OCI-LY7 (cell line): ENCODE results near the gene SCN1A. TPM values are rescaled to one million over a fixed set of nuclear protein-coding genes. Genes with fewer than 3 reads are reported as not detected.

Experiments
- BruUV-seq: library from RNA; stranded (reverse); fragments of 400-500 nt; replicated peaks from 2 replicates; lab custom pipeline; 2021; lab: Mats Ljungman, UMichigan
- CTCF ChIA-PET: fragments of 300-600 bp; sonication (Branson Sonifier 250); formaldehyde crosslinking; loops from one replicate; lab custom pipeline; 2022; ENCODE audit warnings: antibody characterized with exemption; ENCODE audit not compliant: unreplicated experiment; lab: Charles Lee
- POLR2A ChIA-PET: fragments of 300-600 bp; sonication (Branson Sonifier 250); formaldehyde crosslinking; loops from one replicate; lab custom pipeline; 2022; ENCODE audit warnings: antibody characterized with exemption; lab: Charles Lee
- DNase-seq: peaks from one replicate; pipeline ENCODE4 v3.0.0-alpha.2; 2015; ENCODE audit warnings: low spot score
- H2AFZ ChIP-seq: fragments of 200-600 bp; sonication (generic), shearing (Covaris generic); 2 replicates; pipeline ENCODE4 v1.6.1; 2014; ENCODE audit warnings: mild to moderate bottlenecking, antibody characterized with exemption, low read length, moderate library complexity
- H3K27ac ChIP-seq: fragments of 200-600 bp; sonication (generic); 2 replicates; pipeline ENCODE4 v1.5.1; 2014; ENCODE audit warnings: mixed run types, low read depth, mild to moderate bottlenecking, moderate library complexity, low read length, inconsistent platforms; ENCODE audit not compliant: poor library complexity, severe bottlenecking
- H3K36me3 ChIP-seq: fragments of 200-600 bp; sonication (generic); 2 replicates; pipeline ENCODE4 v1.6.1; 2014; ENCODE audit warnings: mild to moderate bottlenecking, antibody characterized with exemption, low read length, moderate library complexity, mixed read lengths; ENCODE audit not compliant: insufficient read depth
- H3K4me1 ChIP-seq: fragments of 200-600 bp; sonication (generic); 2 replicates; pipeline ENCODE4 v1.5.1; 2014; ENCODE audit warnings: mild to moderate bottlenecking, low read length; ENCODE audit not compliant: insufficient read depth, poor library complexity, severe bottlenecking
- H3K4me2 ChIP-seq: fragments of 200-600 bp; sonication (generic); 2 replicates; pipeline ENCODE4 v1.6.1; 2014; ENCODE audit warnings: mild to moderate bottlenecking, low read length
- H3K4me3 ChIP-seq: fragments of 200-600 bp; sonication (generic); 2 replicates; pipeline ENCODE4 v1.5.1; 2014; ENCODE audit warnings: mild to moderate bottlenecking, low read depth, low read length; ENCODE audit not compliant: poor library complexity, severe bottlenecking
- H3K79me2 ChIP-seq: fragments of 200-600 bp; sonication (generic); 2 replicates; pipeline ENCODE4 v1.6.1; 2016; ENCODE audit warnings: low read depth, mild to moderate bottlenecking, low read length, moderate library complexity, mixed read lengths; ENCODE audit not compliant: insufficient read depth
- H3K9me2 ChIP-seq: fragments of 200-600 bp; sonication (generic); 2 replicates; pipeline ENCODE4 v1.6.1; 2016; ENCODE audit warnings: mild to moderate bottlenecking, low read length, mixed read lengths; ENCODE audit not compliant: insufficient read depth
- H3K9me3 ChIP-seq: fragments of 200-600 bp; sonication (generic); 2 replicates; pipeline ENCODE4 v1.6.1; 2014; ENCODE audit warnings: mild to moderate bottlenecking, mixed run types, low read length, mixed read lengths
- H4K20me1 ChIP-seq: fragments of 200-600 bp; sonication (generic); 2 replicates; pipeline ENCODE4 v1.6.1; 2014; ENCODE audit warnings: mild to moderate bottlenecking, antibody characterized with exemption, low read length, moderate library complexity, mixed read lengths; ENCODE audit not compliant: insufficient read depth
- EZH2phosphoT487 ChIP-seq: fragments of 200-600 bp; sonication (generic); IDR thresholded peaks from 2 replicates; pipeline ENCODE4 v1.6.1; 2018; ENCODE audit warnings: low read depth, borderline replicate concordance, mild to moderate bottlenecking, mixed run types, antibody characterized with exemption, low read length, moderate library complexity, mixed read lengths
- intact Hi-C: fragments of 100-400 bp; cut with micrococcal nuclease; formaldehyde crosslinking; loops from one replicate; pipeline ENCODE4 v1.10.0; 2022; ENCODE audit not compliant: unreplicated experiment
- total RNA-seq, 2 experiments: library from RNA; depleted of rRNA in 1 of 2; stranded (reverse); fragments of >200 nt in 1 of 2; shearing (Covaris generic) in 1 of 2; gene quantifications; 2 replicates each; pipeline ENCODE4 v1.2.3, GENCODE V29; 2014 to 2022
- TF ChIP-seq, protein P1 (sequence below): fragments of 200-600 bp; sonication (generic); conservative IDR thresholded peaks from 2 replicates; pipeline ENCODE4 v1.5.1; 2014; ENCODE audit warnings: mild to moderate bottlenecking, antibody characterized with exemption, low read length, moderate library complexity, mixed read lengths

The SCN1A gene
- total RNA-seq, 2 experiments from 2014 or later, result not detected

- Histone ChIP-seq H4K20me1 (no peaks in the 10 kb centered on the region), H3K4me3 (no peak overlapping the region), H3K27ac (no peak overlapping the region), H3K4me1 (peaks cover 23% of the 10 kb centered on the region), H3K36me3 (peaks cover 35% of the 10 kb centered on the region), H3K9me2 (no peaks in the 10 kb centered on the region), H3K79me2 (peaks cover 36% of the 10 kb centered on the region), H2AFZ (no peak overlapping the region), H3K4me2 (no peak overlapping the region), H3K9me3 (no peaks in the 10 kb centered on the region)
- ChIA-PET POLR2A (no interaction called here), CTCF (interaction anchor here (0.6 kb wide), 1 partner anchor 149 kb away, joined by 3 read pairs; no protein-coding TSS in a partner anchor)
- TF ChIP-seq, protein P1, sequence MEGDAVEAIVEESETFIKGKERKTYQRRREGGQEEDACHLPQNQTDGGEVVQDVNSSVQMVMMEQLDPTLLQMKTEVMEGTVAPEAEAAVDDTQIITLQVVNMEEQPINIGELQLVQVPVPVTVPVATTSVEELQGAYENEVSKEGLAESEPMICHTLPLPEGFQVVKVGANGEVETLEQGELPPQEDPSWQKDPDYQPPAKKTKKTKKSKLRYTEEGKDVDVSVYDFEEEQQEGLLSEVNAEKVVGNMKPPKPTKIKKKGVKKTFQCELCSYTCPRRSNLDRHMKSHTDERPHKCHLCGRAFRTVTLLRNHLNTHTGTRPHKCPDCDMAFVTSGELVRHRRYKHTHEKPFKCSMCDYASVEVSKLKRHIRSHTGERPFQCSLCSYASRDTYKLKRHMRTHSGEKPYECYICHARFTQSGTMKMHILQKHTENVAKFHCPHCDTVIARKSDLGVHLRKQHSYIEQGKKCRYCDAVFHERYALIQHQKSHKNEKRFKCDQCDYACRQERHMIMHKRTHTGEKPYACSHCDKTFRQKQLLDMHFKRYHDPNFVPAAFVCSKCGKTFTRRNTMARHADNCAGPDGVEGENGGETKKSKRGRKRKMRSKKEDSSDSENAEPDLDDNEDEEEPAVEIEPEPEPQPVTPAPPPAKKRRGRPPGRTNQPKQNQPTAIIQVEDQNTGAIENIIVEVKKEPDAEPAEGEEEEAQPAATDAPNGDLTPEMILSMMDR, result no peak
- no peak for TF ChIP-seq EZH2phosphoT487
- DNase-seq, result no peak
- BruUV-seq, result no TSS peak
- intact Hi-C loops, result loop anchor here (5.0 kb wide), 2 partner anchors 73 to 133 kb away; no protein-coding TSS in a partner anchor
These were observed 177.4 kb downstream of the SCN1A start for GRCh38 chr2:165950438-165950837.

DNA sequence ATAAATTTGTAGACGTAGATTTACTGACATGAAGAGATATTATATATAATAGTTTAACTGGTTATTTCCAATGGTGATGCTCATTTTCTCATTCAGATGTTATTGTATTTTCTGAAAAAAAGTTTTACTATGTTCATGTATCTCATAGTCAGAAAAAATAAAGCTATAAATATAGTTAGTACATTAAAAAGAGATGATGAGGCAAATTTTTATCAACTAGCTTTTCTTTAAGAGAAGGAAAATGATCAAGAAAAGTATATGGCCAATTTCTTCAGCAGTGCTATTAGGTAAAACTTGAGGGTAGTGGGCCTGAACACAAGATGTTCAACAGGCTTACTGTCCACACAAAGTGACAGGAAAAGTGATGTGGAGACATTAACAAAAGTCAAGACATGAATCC, 186.0 kb downstream of the SCN1A start:
- no TSS peak for BruUV-seq
- DNase-seq, result no peak
- peaks cover 82% of the 10 kb centered on the region for H3K36me3 ChIP-seq

DNA sequence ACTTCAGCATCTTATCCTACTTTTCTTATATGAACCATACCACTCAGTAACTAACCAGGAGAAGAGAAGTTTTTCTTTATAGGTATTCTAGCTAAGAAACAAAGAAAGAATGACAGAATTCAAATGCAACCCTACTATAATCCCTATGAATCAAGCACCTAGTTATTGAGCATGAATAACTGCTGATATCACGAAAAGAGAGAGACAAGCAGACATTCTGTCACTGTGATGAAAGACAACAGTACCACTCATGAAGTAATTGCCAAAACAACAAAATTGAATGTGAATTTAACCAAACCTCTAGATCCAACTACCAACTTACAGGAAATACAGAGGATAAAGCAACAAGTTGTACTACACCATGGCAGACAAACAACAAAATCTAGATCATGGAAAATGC, 189.6 kb downstream of the SCN1A start:
- H3K4me2 ChIP-seq, result no peak overlapping the region
- no peak for DNase-seq
- no peaks in the 10 kb centered on the region for H3K4me1 ChIP-seq
- intact Hi-C loops, result no loop called here
- no peaks in the 10 kb centered on the region for H4K20me1 ChIP-seq
- ChIA-PET POLR2A (interaction anchor here (0.5 to 1.8 kb wide), 6 partner anchors 7 to 1515 kb away, joined by 3 to 4 read pairs (median 3); partner anchors contain the start of gene TTC21B), CTCF (no interaction called here)
- no peaks in the 10 kb centered on the region for H3K79me2 ChIP-seq
- no peaks in the 10 kb centered on the region for H3K9me3 ChIP-seq
- no peak overlapping the region for H3K27ac ChIP-seq
- TF ChIP-seq, protein P1, result no peak
- no peak for TF ChIP-seq EZH2phosphoT487
- no peaks in the 10 kb centered on the region for H3K9me2 ChIP-seq
- no TSS peak for BruUV-seq
- H3K4me3 ChIP-seq, result no peak overlapping the region
- H2AFZ ChIP-seq, result no peak overlapping the region
- H3K36me3 ChIP-seq, result peaks cover 82% of the 10 kb centered on the region

More for the DNA sequence above, 186.0 kb downstream of the SCN1A start:
- Histone ChIP-seq H3K4me3 (no peak overlapping the region), H3K4me1 (no peaks in the 10 kb centered on the region), H3K27ac (no peak overlapping the region), H2AFZ (no peak overlapping the region), H3K79me2 (no peaks in the 10 kb centered on the region), H3K4me2 (no peak overlapping the region), H4K20me1 (no peaks in the 10 kb centered on the region), H3K9me2 (no peaks in the 10 kb centered on the region), H3K9me3 (no peaks in the 10 kb centered on the region)
- POLR2A ChIA-PET, result interaction anchor here (1.1 to 1.3 kb wide), 2 partner anchors 10 to 357 kb away, joined by 3 read pairs; no protein-coding TSS in a partner anchor
- intact Hi-C loops, result no loop called here
- CTCF ChIA-PET, result no interaction called here
- TF ChIP-seq, protein P1, result no peak
- no peak for TF ChIP-seq EZH2phosphoT487
